T-cell (primary cell): ENCODE results near the gene PIP5KL1. TPM values are rescaled to one million over a fixed set of nuclear protein-coding genes. Genes with fewer than 3 reads are reported as not detected.
A peak's percentile ranks its signal among the peaks of the same experiment; 100 is the strongest.

ENCODE experiments used
- ATAC-seq, 4 experiments: fragments of 200-7000 bp in 3 of 4; fragments of 150-1000 bp in 1 of 4; cut with Tn5 transposase; replicated peaks in 1 of 4; 1 replicate in 3 of 4; 2 replicates in 1 of 4; pipeline ENCODE4 v1.10.0; 2021; ENCODE audit warnings: moderate library complexity in 3 of 4, mild to moderate bottlenecking in 2 of 4, moderate number of reproducible peaks in 1 of 4
- CTCF ChIA-PET, 2 donors: fragments of 300-600 bp; sonication (Branson Sonifier 250); formaldehyde crosslinking; loops; one replicate each; lab custom pipeline; 2022; ENCODE audit warnings: antibody characterized with exemption in 2 of 2; lab: Charles Lee
- POLR2A ChIA-PET, 2 donors: fragments of 300-600 bp; sonication (Branson Sonifier 250); formaldehyde crosslinking; loops; one replicate each; lab custom pipeline; 2022; ENCODE audit warnings: antibody characterized with exemption in 2 of 2; lab: Charles Lee
- DNase-seq, 35 experiments: peaks; one replicate each; pipeline versions ENCODE4 v3.0.0 to v3.0.0-alpha.2; 2013 to 2023
- H3K27ac ChIP-seq: one replicate; pipeline ENCODE4 v1.5.1; 2013; ENCODE audit warnings: low read length
- H3K27me3 ChIP-seq, 2 experiments: replicated peaks in 1 of 2; 1 replicate in 1 of 2; 2 replicates in 1 of 2; pipeline versions ENCODE4 v1.6.1 to v1.7.0; 2013; ENCODE audit warnings: low read length in 1 of 2, mixed read lengths in 1 of 2; ENCODE audit not compliant: control insufficient read depth in 2 of 2, insufficient read depth in 2 of 2; ENCODE audit errors: extremely low read depth in 1 of 2
- H3K36me3 ChIP-seq, 2 donors: 1 replicate in 1 of 2; 2 replicates in 1 of 2; pipeline versions ENCODE4 v1.6.1 to v1.7.0; 2013; ENCODE audit warnings: low read length in 1 of 2; ENCODE audit not compliant: control insufficient read depth in 2 of 2, insufficient read depth in 1 of 2; ENCODE audit errors: extremely low read depth in 1 of 2
- H3K4me1 ChIP-seq, 2 experiments: 1 replicate in 1 of 2; 2 replicates in 1 of 2; pipeline versions ENCODE4 v1.6.1 to v1.7.0; 2013; ENCODE audit warnings: low read length in 2 of 2, mixed read lengths in 1 of 2; ENCODE audit not compliant: insufficient read depth in 2 of 2, control insufficient read depth in 1 of 2; ENCODE audit errors: extremely low read depth in 1 of 2
- H3K4me3 ChIP-seq, 2 donors: 1 replicate in 1 of 2; 2 replicates in 1 of 2; pipeline versions ENCODE4 v1.5.1 to v1.7.0; 2013; ENCODE audit warnings: mild to moderate bottlenecking in 2 of 2, low read length in 1 of 2, moderate library complexity in 1 of 2; ENCODE audit not compliant: control insufficient read depth in 1 of 2; ENCODE audit errors: extremely low read depth in 1 of 2
- H3K9me3 ChIP-seq: 2 replicates; pipeline ENCODE4 v1.7.0; 2013
- H3K27ac Mint-ChIP-seq, 2 donors: one replicate each; pipeline ENCODE4 v1.8.0; 2020 to 2021; ENCODE audit warnings: mild to moderate bottlenecking in 2 of 2, mixed read lengths in 2 of 2
- H3K27me3 Mint-ChIP-seq, 2 donors: one replicate each; pipeline ENCODE4 v1.8.0; 2021 to 2022; ENCODE audit warnings: mixed read lengths in 2 of 2
- H3K36me3 Mint-ChIP-seq: one replicate; pipeline ENCODE4 v1.8.0; 2021; ENCODE audit warnings: mixed read lengths
- H3K4me1 Mint-ChIP-seq, 3 donors: one replicate each; pipeline ENCODE4 v1.8.0; 2020 to 2022; ENCODE audit warnings: mixed read lengths in 3 of 3, mild to moderate bottlenecking in 1 of 3
- H3K4me3 Mint-ChIP-seq, 3 donors: one replicate each; pipeline ENCODE4 v1.8.0; 2020 to 2022; ENCODE audit warnings: mild to moderate bottlenecking in 3 of 3, mixed read lengths in 3 of 3, moderate library complexity in 3 of 3
- H3K9me3 Mint-ChIP-seq, 3 donors: one replicate each; pipeline ENCODE4 v1.8.0; 2020 to 2022; ENCODE audit warnings: mixed read lengths in 3 of 3
- WGBS: methylation state at CpG from one replicate; pipeline ENCODE4 v1.1.5; 2013; ENCODE audit warnings: missing lambda C conversion rate; ENCODE audit not compliant: insufficient coverage; 5-methylcytosine and 5-hydroxymethylcytosine counted together
- total RNA-seq, 35 experiments: library from RNA in 6 of 35; stranded (reverse) in 6 of 35; fragments of 120-200 nt in 1 of 35; gene quantifications; one replicate each; pipeline versions ENCODE4 v1.2.1 to v1.2.4 and lab custom pipeline; 2013 to 2026

Gene PIP5KL1, protein sequence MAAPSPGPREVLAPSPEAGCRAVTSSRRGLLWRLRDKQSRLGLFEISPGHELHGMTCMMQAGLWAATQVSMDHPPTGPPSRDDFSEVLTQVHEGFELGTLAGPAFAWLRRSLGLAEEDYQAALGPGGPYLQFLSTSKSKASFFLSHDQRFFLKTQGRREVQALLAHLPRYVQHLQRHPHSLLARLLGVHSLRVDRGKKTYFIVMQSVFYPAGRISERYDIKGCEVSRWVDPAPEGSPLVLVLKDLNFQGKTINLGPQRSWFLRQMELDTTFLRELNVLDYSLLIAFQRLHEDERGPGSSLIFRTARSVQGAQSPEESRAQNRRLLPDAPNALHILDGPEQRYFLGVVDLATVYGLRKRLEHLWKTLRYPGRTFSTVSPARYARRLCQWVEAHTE
- total RNA-seq (1 to 10 TPM in 4 of 5 donors, under 1 TPM in 1; 0.99 to 5.6 (median 2.6) TPM), total RNA-seq (lab: John Stamatoyannopoulos, UW) (0.52 to 4.3 (median 1.4) reads per million in 29 experiments)
- 0.53 TPM for total RNA-seq (2013)

DNA sequence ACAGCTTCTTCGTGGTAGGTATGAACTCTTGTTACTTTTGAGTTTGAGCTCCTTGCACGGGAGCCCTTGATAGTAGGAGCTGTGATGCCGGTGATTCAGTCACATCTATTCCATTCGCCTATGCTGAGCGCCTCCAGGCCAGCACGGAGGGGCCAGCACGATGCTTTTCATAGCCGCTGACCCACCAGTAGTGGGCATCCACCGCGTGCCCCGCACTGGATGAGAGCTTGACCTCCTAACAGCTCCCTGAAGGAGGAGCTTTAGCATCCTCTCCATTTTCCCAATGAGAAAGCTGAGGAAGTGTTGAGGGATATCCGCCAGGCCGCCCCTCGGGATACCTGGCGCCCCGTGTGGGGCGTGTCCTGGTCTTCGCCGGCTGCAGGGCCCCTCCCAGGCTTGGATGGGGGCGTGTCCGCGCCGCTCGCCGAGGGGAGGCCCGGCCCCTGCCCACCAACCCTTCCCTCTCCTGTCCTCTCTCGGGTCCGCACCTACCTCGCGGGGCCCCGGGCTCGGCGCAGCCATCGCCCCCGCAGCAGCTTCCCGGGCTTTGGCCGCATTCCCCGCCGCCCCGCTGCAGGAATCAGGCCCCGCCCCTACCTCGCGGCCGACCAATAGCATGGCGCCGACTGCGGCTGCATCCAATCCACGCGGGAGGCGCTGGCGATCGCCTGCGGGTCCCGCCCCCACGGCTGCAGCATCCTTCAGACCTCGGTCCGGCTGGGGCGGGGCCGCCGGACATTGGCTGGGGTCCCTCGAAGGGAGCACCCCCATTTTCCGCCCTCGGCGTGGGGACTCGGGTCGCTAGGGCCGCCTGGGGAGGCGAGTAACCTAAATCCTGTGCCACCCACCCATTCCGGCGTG is at the start of gene PIP5KL1:
Gene PIP5KL1, minus strand, starts transcription at position 547 of the 861 bp plus-strand sequence. Its CDS starts 25 bp downstream, at position 522.
- peak within 1 kb of the TSS; percentile 24 to 70 for H3K27ac Mint-ChIP-seq
- peak within 1 kb of the TSS; percentile 49 to 60 for H3K4me3 ChIP-seq
- ATAC-seq (peak; percentile 63 to 69 (median 67)), DNase-seq (peak in 31 of 35 experiments; percentile 38 to 80 (median 60))
- no peak within 1 kb of the TSS for H3K27ac ChIP-seq
- POLR2A ChIA-PET = interaction anchor here (0.6 kb wide), 2 partner anchors 118 to 763 kb away, joined by 3 to 4 read pairs; no protein-coding TSS in a partner anchor
- H3K27me3 Mint-ChIP-seq = peaks cover 0 to 2% of the 10 kb centered on the region in 2 donors
- no peaks in the 10 kb centered on the region for H3K9me3 ChIP-seq
- CTCF ChIA-PET = interaction anchor here in 1 of 2 donors (0.8 kb wide), 2 partner anchors 13 to 15 kb away, joined by 3 read pairs; no protein-coding TSS in a partner anchor
- H3K27me3 ChIP-seq = peaks cover 0 to 40% of the 10 kb centered on the region in 2 experiments
- peaks cover 0 to 9% of the 10 kb centered on the region in 2 donors for H3K36me3 ChIP-seq
- H3K9me3 Mint-ChIP-seq = no peaks in the 10 kb centered on the region
- 1% methylated on average over 61 of the region's 70 CpGs for WGBS
- H3K4me1 ChIP-seq = peaks cover 9 to 60% of the 10 kb centered on the region in 2 experiments
- peak within 1 kb of the TSS; percentile 68 to 76 (median 69) for H3K4me3 Mint-ChIP-seq
- peaks cover 3% of the 10 kb centered on the region for H3K36me3 Mint-ChIP-seq
- H3K4me1 Mint-ChIP-seq = peaks cover 22 to 49% (median 43%) of the 10 kb centered on the region in 3 donors

DNA sequence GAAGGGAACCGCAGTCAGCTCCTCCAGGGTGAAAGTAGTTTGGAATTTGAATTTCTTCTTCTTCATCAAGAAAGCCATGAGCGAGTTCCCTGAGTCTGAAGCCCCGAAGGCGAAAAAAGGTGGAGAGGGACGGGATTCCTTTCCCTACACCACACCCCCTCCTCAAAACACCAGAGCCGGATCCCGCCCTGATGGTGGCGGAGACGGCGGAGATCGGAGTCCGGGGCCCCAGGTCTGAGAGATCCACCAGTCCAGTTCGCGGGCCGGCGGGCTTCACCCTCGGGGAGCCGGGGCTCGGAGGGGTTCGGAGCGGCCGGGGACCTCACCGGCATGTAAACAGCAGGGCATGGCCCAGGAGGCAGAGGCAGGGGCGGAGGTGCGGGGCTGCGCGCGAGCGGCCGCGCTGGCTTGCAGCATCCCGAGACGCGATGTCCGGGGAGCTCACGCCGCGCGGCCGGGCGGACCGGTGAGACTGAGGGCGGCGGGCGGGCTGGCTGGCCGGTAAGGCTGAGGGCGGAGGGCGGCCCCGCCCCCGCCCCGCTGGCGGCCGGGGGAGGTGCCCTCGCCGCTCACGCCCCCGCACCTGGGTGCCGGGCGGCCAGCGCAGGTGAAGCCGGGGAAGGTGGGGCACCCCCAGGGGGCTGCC is 49.6 kb upstream of the PIP5KL1 start:
- POLR2A ChIA-PET = interaction anchor here in 1 of 2 donors (0.7 kb wide), 1 partner anchor 45 kb away, joined by 3 read pairs; no protein-coding TSS in a partner anchor
- under 1% methylated on average over 60 of the region's 61 CpGs for WGBS

DNA sequence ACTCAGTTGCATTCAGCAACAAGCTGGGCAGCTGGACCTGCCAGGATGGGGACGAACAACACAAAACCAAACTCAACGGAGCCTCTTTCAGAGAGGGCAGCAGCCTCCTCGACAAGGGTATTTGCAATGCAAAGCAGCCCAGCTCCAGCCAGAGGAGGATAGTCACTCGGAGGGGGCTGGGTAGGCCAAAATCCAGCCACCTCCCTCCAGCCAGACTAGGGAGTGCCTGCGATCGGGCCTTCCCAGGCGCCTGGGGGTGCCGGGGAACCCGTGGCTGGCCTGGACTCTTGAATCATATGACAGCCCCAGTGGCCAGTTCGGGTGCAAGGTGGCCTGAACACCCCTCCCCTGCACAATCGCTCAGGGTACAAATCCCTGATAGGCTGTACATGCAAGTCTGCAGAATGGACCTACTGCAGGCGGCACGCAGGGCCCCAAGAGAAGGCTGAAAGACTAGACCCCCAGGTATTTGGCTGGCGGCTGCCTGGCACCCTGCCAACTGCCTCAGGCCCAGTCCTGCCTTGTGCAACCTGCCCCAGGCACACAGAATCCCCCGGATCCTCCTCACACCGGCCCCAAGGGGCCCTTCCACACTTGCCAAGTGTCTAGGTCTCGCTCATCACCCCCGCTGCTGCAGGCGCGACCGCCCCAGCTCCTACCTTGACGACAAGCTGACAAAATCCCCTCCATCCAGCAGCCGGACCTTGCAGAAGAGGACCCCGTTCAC is 48.9 kb upstream of the PIP5KL1 start:
- H3K36me3 ChIP-seq = peaks cover 3 to 29% of the 10 kb centered on the region in 2 donors
- Mint-ChIP-seq H3K4me3 (peak overlapping the region; percentile 91 to 97 (median 96)), H3K4me1 (peaks cover 45 to 58% (median 55%) of the 10 kb centered on the region in 3 donors), H3K27ac (peak overlapping the region; percentile 88 to 97), H3K36me3 (peaks cover 42% of the 10 kb centered on the region), H3K9me3 (no peaks in the 10 kb centered on the region), H3K27me3 (no peaks in the 10 kb centered on the region)
- ChIA-PET CTCF (interaction anchor here in 1 of 2 donors (1.8 to 2.4 kb wide), 2 partner anchors 24 to 55 kb away, joined by 5 to 10 read pairs; no protein-coding TSS in a partner anchor), POLR2A (interaction anchor here in 1 of 2 donors (1.2 kb wide), 1 partner anchor 43 kb away, joined by 3 read pairs; no protein-coding TSS in a partner anchor)
- no peaks in the 10 kb centered on the region for H3K27me3 ChIP-seq
- peak overlapping the region; percentile 90 to 98 for H3K4me3 ChIP-seq
- peak overlapping the region; percentile 67 for H3K27ac ChIP-seq
- ATAC-seq (no peak), DNase-seq (peak in 3 of 35 experiments; percentile 35 to 52 (median 41))
- H3K4me1 ChIP-seq = peaks cover 28 to 91% of the 10 kb centered on the region in 2 experiments
- WGBS = 7% methylated on average over 12 of the region's 24 CpGs
- H3K9me3 ChIP-seq = no peaks in the 10 kb centered on the region

More for the DNA sequence above, 49.6 kb upstream of the PIP5KL1 start:
- DNase-seq (peak in 12 of 35 experiments; percentile 29 to 69 (median 50)), ATAC-seq (peak; percentile 35 to 41 (median 36))
- H3K9me3 ChIP-seq = no peaks in the 10 kb centered on the region
- H3K36me3 ChIP-seq = peaks cover 2 to 23% of the 10 kb centered on the region in 2 donors
- Mint-ChIP-seq H3K4me3 (peak overlapping the region; percentile 91 to 97 (median 96)), H3K4me1 (peaks cover 45 to 60% (median 55%) of the 10 kb centered on the region in 3 donors), H3K36me3 (peaks cover 39% of the 10 kb centered on the region), H3K27me3 (no peaks in the 10 kb centered on the region), H3K9me3 (no peaks in the 10 kb centered on the region), H3K27ac (peak overlapping the region; percentile 88 to 97)
- H3K27me3 ChIP-seq = no peaks in the 10 kb centered on the region
- H3K4me3 ChIP-seq = peak overlapping the region; percentile 90 to 98
- peak overlapping the region; percentile 67 for H3K27ac ChIP-seq
- peaks cover 28 to 88% of the 10 kb centered on the region in 2 experiments for H3K4me1 ChIP-seq
- CTCF ChIA-PET = interaction anchor here in 1 of 2 donors (1.5 kb wide), 1 partner anchor 26 kb away, joined by 4 read pairs; no protein-coding TSS in a partner anchor

DNA sequence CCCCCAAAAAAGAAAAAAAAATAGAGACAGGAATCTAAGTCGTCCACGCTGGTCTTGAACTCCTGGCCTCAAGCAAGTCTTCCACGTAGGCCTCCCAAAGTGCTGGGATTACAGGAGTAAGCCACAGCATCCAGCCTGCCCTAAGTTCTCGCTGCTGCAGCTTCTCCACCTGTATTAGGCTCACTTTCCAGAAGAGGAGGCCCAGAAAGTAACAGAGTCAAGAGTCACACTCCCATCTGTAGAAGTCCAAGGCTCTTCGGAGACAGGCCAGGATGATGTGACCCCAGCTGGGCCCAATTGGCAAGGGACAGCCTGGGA is 48.4 kb upstream of the PIP5KL1 start:
- peaks cover 50 to 61% (median 58%) of the 10 kb centered on the region in 3 donors for H3K4me1 Mint-ChIP-seq
- peak overlapping the region; percentile 90 to 98 for H3K4me3 ChIP-seq
- H3K4me1 ChIP-seq = peaks cover 27 to 91% of the 10 kb centered on the region in 2 experiments
- H3K36me3 ChIP-seq = peaks cover 3 to 32% of the 10 kb centered on the region in 2 donors
- DNase-seq (no peak), ATAC-seq (no peak)
- H3K4me3 Mint-ChIP-seq = peak overlapping the region; percentile 91 to 97 (median 96)
- H3K27me3 ChIP-seq = no peaks in the 10 kb centered on the region
- peaks cover 46% of the 10 kb centered on the region for H3K36me3 Mint-ChIP-seq
- peak overlapping the region; percentile 54 for H3K27ac ChIP-seq
- H3K9me3 Mint-ChIP-seq = no peaks in the 10 kb centered on the region
- ChIA-PET CTCF (interaction anchor here in 1 of 2 donors (1.8 to 2.4 kb wide), 2 partner anchors 24 to 56 kb away, joined by 5 to 10 read pairs; no protein-coding TSS in a partner anchor), POLR2A (interaction anchor here (1.0 to 1.2 kb wide), 2 partner anchors 43 to 50 kb away, joined by 3 read pairs; no protein-coding TSS in a partner anchor)
- WGBS = 2% methylated on average over 5 of the region's 5 CpGs
- no peaks in the 10 kb centered on the region for H3K9me3 ChIP-seq
- H3K27ac Mint-ChIP-seq = peak overlapping the region; percentile 88 to 97
- H3K27me3 Mint-ChIP-seq = no peaks in the 10 kb centered on the region
